H9 (cell line): ENCODE results near the gene ZWILCH. TPM values are rescaled to one million over a fixed set of nuclear protein-coding genes. Genes with fewer than 3 reads are reported as not detected.

Source experiments
- DNase-seq: peaks from one replicate; pipeline ENCODE4 v3.0.0-alpha.2; 2017
- H2AFZ ChIP-seq: one replicate; pipeline ENCODE4 v1.6.1; 2013; ENCODE audit warnings: mild to moderate bottlenecking, low read length, control low read depth, moderate library complexity
- H2AK5ac ChIP-seq: 2 replicates; pipeline ENCODE4 v1.6.1; 2013; ENCODE audit warnings: low read length, control low read depth, mixed read lengths; ENCODE audit not compliant: insufficient read length
- H2BK120ac ChIP-seq: one replicate; pipeline ENCODE4 v1.6.1; 2013; ENCODE audit warnings: low read depth, mild to moderate bottlenecking, low read length, control low read depth, inconsistent platforms; ENCODE audit not compliant: poor library complexity, severe bottlenecking
- H2BK12ac ChIP-seq: 2 replicates; pipeline ENCODE4 v1.6.1; 2013; ENCODE audit warnings: low read length, control low read depth, mixed read lengths, low read depth; ENCODE audit not compliant: insufficient read length
- H2BK15ac ChIP-seq: 2 replicates; pipeline ENCODE4 v1.6.1; 2013; ENCODE audit warnings: low read depth, low read length, control low read depth
- H2BK20ac ChIP-seq: one replicate; pipeline ENCODE4 v1.6.1; 2013; ENCODE audit warnings: low read depth, mild to moderate bottlenecking, low read length, control low read depth, inconsistent platforms; ENCODE audit not compliant: poor library complexity, severe bottlenecking
- H2BK5ac ChIP-seq: 2 replicates; pipeline ENCODE4 v1.6.1; 2013; ENCODE audit warnings: low read length, control low read depth, mixed read lengths; ENCODE audit not compliant: insufficient read length
- H3K14ac ChIP-seq: 2 replicates; pipeline ENCODE4 v1.6.1; 2013; ENCODE audit warnings: low read length, control low read depth; ENCODE audit not compliant: insufficient read depth
- H3K18ac ChIP-seq: 2 replicates; pipeline ENCODE4 v1.6.1; 2013; ENCODE audit warnings: low read depth, mild to moderate bottlenecking, mixed read lengths, low read length, control low read depth; ENCODE audit not compliant: insufficient read length
- H3K23ac ChIP-seq: 2 replicates; pipeline ENCODE4 v1.6.1; 2013; ENCODE audit warnings: low read length, control low read depth, mixed read lengths, low read depth; ENCODE audit not compliant: insufficient read length
- H3K23me2 ChIP-seq: 2 replicates; pipeline ENCODE4 v1.6.1; 2013; ENCODE audit warnings: low read depth, mild to moderate bottlenecking, mixed read lengths, low read length, control low read depth; ENCODE audit not compliant: insufficient read length, poor library complexity, severe bottlenecking
- H3K27ac ChIP-seq: 2 replicates; pipeline ENCODE4 v1.5.1; 2013; ENCODE audit warnings: low read length, control low read depth, mixed read lengths, low read depth; ENCODE audit not compliant: insufficient read length
- H3K27me3 ChIP-seq: 2 replicates; pipeline ENCODE4 v1.6.1; 2013; ENCODE audit warnings: low read length, control low read depth, inconsistent platforms; ENCODE audit not compliant: insufficient read depth
- H3K4ac ChIP-seq: 2 replicates; pipeline ENCODE4 v1.6.1; 2013; ENCODE audit warnings: low read depth, mild to moderate bottlenecking, control low read depth, inconsistent platforms, low read length, moderate library complexity
- H3K4me1 ChIP-seq: 2 replicates; pipeline ENCODE4 v1.6.1; 2013; ENCODE audit warnings: low read length, control low read depth, inconsistent platforms; ENCODE audit not compliant: insufficient read depth
- H3K4me2 ChIP-seq: 2 replicates; pipeline ENCODE4 v1.6.1; 2013; ENCODE audit warnings: low read length, control low read depth, mixed read lengths; ENCODE audit not compliant: insufficient read length, insufficient read depth
- H3K56ac ChIP-seq: 2 replicates; pipeline ENCODE4 v1.6.1; 2013; ENCODE audit warnings: low read depth, mild to moderate bottlenecking, mixed read lengths, low read length, control low read depth; ENCODE audit not compliant: insufficient read length
- H3K79me1 ChIP-seq: 2 replicates; pipeline ENCODE4 v1.6.1; 2013; ENCODE audit warnings: low read depth, mild to moderate bottlenecking, moderate library complexity, low read length, control low read depth, inconsistent platforms; ENCODE audit not compliant: insufficient read depth, poor library complexity, severe bottlenecking
- H3K79me2 ChIP-seq: 2 replicates; pipeline ENCODE4 v1.6.1; 2013; ENCODE audit warnings: low read length, control low read depth, inconsistent platforms; ENCODE audit not compliant: insufficient read depth
- H3K9ac ChIP-seq: 2 replicates; pipeline ENCODE4 v1.6.1; 2013; ENCODE audit warnings: low read length, control low read depth, mixed read lengths; ENCODE audit not compliant: insufficient read length; ENCODE audit errors: extremely low read depth
- H3K9me3 ChIP-seq: one replicate; pipeline ENCODE4 v1.6.1; 2013; ENCODE audit warnings: low read depth, low read length, inconsistent platforms; ENCODE audit not compliant: control insufficient read depth
- H3T11ph ChIP-seq: one replicate; pipeline ENCODE4 v1.6.1; 2013; ENCODE audit warnings: mild to moderate bottlenecking, low read length, control low read depth, inconsistent platforms
- H4K20me1 ChIP-seq: one replicate; pipeline ENCODE4 v1.6.1; 2013; ENCODE audit not compliant: control insufficient read depth, insufficient read length, insufficient read depth
- H4K5ac ChIP-seq: 2 replicates; pipeline ENCODE4 v1.6.1; 2013; ENCODE audit warnings: low read depth, mild to moderate bottlenecking, mixed read lengths, low read length, control low read depth; ENCODE audit not compliant: insufficient read length
- H4K8ac ChIP-seq: replicated peaks from 2 replicates; pipeline ENCODE4 v1.6.1; 2013; ENCODE audit warnings: low read length, control low read depth, mixed read lengths, low read depth; ENCODE audit not compliant: insufficient read length
- H4K91ac ChIP-seq: 2 replicates; pipeline ENCODE4 v1.6.1; 2013; ENCODE audit warnings: low read depth, mild to moderate bottlenecking, moderate library complexity, mixed read lengths, low read length, control low read depth; ENCODE audit not compliant: insufficient read length
- H3K27ac Mint-ChIP-seq, 3 experiments: 2 replicates in 2 of 3; 3 replicates in 1 of 3; pipeline ENCODE4 v1.8.0; 2020 to 2021; ENCODE audit warnings: mixed read lengths in 3 of 3, mild to moderate bottlenecking in 1 of 3, moderate library complexity in 1 of 3
- H3K27me3 Mint-ChIP-seq: 2 replicates; pipeline ENCODE4 v1.8.0; 2021; ENCODE audit warnings: low read depth, mild to moderate bottlenecking, moderate library complexity, mixed read lengths
- H3K36me3 Mint-ChIP-seq, 3 experiments: 2 replicates in 2 of 3; 3 replicates in 1 of 3; pipeline ENCODE4 v1.8.0; 2020 to 2021; ENCODE audit warnings: low read depth in 3 of 3, mixed read lengths in 3 of 3; ENCODE audit not compliant: insufficient read depth in 1 of 3
- H3K4me1 Mint-ChIP-seq, 2 experiments: 2 replicates each; pipeline ENCODE4 v1.8.0; 2020; ENCODE audit warnings: mixed read lengths in 2 of 2
- H3K4me3 Mint-ChIP-seq, 2 experiments: 2 replicates in 1 of 2; 3 replicates in 1 of 2; pipeline ENCODE4 v1.8.0; 2020 to 2021; ENCODE audit warnings: mild to moderate bottlenecking in 2 of 2, mixed read lengths in 2 of 2, moderate library complexity in 1 of 2
- H3K9me3 Mint-ChIP-seq, 2 experiments: 2 replicates in 1 of 2; 3 replicates in 1 of 2; pipeline ENCODE4 v1.8.0; 2020; ENCODE audit warnings: mild to moderate bottlenecking in 2 of 2, mixed read lengths in 2 of 2, moderate library complexity in 1 of 2
- CTCF ChIP-seq: fragments of 200-600 bp; sonication (generic); conservative IDR thresholded peaks from 3 replicates; pipeline ENCODE4 v1.8.0; 2021; ENCODE audit warnings: antibody characterized with exemption, mild to moderate bottlenecking
- WGBS: extraction: QIAGEN DNeasy Blood & Tissue Kit; methylation state at CpG from one replicate; pipeline ENCODE4 v1.1.7; 2013; ENCODE audit warnings: missing lambda C conversion rate, low lambda C conversion rate, mixed read lengths; ENCODE audit not compliant: insufficient read length; ENCODE audit errors: extremely low coverage; 5-methylcytosine and 5-hydroxymethylcytosine counted together
- total RNA-seq: library from RNA; stranded (reverse); gene quantifications from 2 replicates; pipeline ENCODE4 v1.2.1, GENCODE V29; 2021

Gene ZWILCH
- total RNA-seq, 1 experiment from 2014 or later = 47.2 TPM

- Mint-ChIP-seq H3K27ac (no peak overlapping the region; a peak in 1 of 7 replicates), H3K9me3 (no peaks in the 10 kb centered on the region), H3K27me3 (no peaks in the 10 kb centered on the region), H3K36me3 (peaks cover 22 to 81% (median 68%) of the 10 kb centered on the region in 3 experiments; a peak in 6 of 7 replicates), H3K4me3 (no peak overlapping the region), H3K4me1 (no peaks in the 10 kb centered on the region)
- Histone ChIP-seq H3K79me1 (no peaks in the 10 kb centered on the region), H3K23ac (no peak overlapping the region), H3K23me2 (no peaks in the 10 kb centered on the region), H3K4me2 (no peak overlapping the region), H2BK12ac (no peak overlapping the region), H2BK5ac (no peak overlapping the region), H2AFZ (no peak overlapping the region), H3K79me2 (no peaks in the 10 kb centered on the region), H3K14ac (no peak overlapping the region), H3T11ph (no peak overlapping the region), H3K4me1 (no peaks in the 10 kb centered on the region), H4K8ac (no peak overlapping the region), H4K91ac (no peak overlapping the region), H2BK120ac (no peak overlapping the region), H3K9ac (no peak overlapping the region), H2AK5ac (no peak overlapping the region), H2BK20ac (no peak overlapping the region), H3K9me3 (no peaks in the 10 kb centered on the region), H3K27me3 (no peaks in the 10 kb centered on the region), H4K5ac (no peak overlapping the region), H4K20me1 (no peaks in the 10 kb centered on the region), H3K56ac (no peak overlapping the region), H3K4ac (no peak overlapping the region), H3K18ac (no peak overlapping the region), H2BK15ac (no peak overlapping the region), H3K27ac (no peak overlapping the region)
- TF ChIP-seq CTCF = no peak
- WGBS = no CpG with 5 or more reads among the region's 5 CpGs
- no peak for DNase-seq
These were observed 16.6 kb upstream of the ZWILCH start for GRCh38 chr15:66488525-66488924.
